ENCODE measurements around the gene RABGEF1.

The RABGEF1 gene

DNA sequence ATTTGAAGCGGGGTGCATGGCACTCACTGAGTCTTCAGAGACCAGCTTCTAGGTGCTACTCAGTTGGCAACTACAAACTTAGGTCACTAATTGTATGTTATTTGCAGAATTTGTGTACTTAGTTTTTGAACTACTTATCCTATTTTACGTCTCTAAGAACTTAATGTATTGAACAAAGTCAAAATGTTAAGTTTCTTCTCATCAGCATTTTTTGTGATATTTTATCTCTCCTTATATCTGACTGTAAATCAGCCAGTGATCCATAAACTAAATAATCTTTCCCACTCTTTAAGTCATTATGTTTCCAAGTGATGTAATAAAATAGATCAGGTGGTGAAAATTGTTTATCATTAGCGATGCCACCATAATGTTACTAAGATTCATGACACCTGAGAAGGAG lies 120.2 kb downstream of the RABGEF1 start:
- Histone ChIP-seq H3K27me3 (ENCODE audit: control insufficient read depth in 2 of 2, insufficient read depth in 2 of 2, low read length in 2 of 2) (no peaks in the 10 kb centered on the region), H3K36me3 (ENCODE audit: control insufficient read depth in 2 of 2, insufficient read depth in 2 of 2, low read length in 2 of 2) (peaks cover 5 to 16% of the 10 kb centered on the region in 2 donors), H3K9me3 (ENCODE audit: control insufficient read depth in 2 of 2, low read length in 2 of 2) (no peaks in the 10 kb centered on the region), H3K9ac (ENCODE audit: low read depth in 1 of 2, low read length in 2 of 2) (no peak overlapping the region), H3K4me3 (ENCODE audit: low read length in 2 of 2) (no peak overlapping the region), H3K27ac (ENCODE audit: low read depth in 2 of 2, low read length in 2 of 2) (no peak overlapping the region), H3K4me1 (ENCODE audit: control insufficient read depth in 2 of 2, insufficient read depth in 2 of 2, low read length in 2 of 2) (no peaks in the 10 kb centered on the region)
